Measurements from ENCODE around the gene LPP. TPM values are rescaled to one million over a fixed set of nuclear protein-coding genes. Genes with fewer than 3 reads are reported as not detected.

LPP gene
- total and polyA plus RNA-seq, 2 donors from 2014 or later, result 6.7 to 233 TPM

DNA sequence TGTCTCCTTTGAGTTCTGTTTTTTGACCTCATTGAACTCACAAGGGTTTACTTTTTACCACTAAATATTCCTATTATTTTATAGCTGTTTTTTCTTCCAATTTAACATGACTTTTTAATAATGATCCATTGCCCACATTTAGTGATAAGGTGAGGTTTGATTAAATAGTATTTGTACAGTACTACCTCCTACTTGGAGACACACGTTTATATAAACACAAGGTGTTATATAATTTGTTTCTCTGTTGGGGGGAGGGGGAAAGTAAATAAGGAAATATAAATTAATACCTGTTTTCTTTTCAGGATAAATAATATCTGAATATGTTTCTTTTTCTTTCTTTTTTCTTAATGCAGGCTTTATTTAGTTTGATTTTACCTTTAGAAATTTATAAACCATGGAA lies 281.3 kb downstream of the LPP start:
- no peak overlapping the region for H3K4me3 ChIP-seq (ENCODE audit: low read length in 3 of 3)
- DNase-seq (no peak), FAIRE-seq (no peak)
- H3K9ac ChIP-seq (ENCODE audit: low read length in 3 of 3), result no peak overlapping the region
- no peaks in the 10 kb centered on the region for H3K9me3 ChIP-seq (ENCODE audit: control insufficient read depth in 2 of 3, insufficient read depth in 1 of 3, low read length in 3 of 3)
- H3K4me1 ChIP-seq (ENCODE audit: control insufficient read depth in 2 of 3, insufficient read depth in 2 of 3, low read depth in 1 of 3, low read length in 3 of 3), result peaks cover 0 to 12% (median 2%) of the 10 kb centered on the region in 3 donors
- no peaks in the 10 kb centered on the region for H3K27me3 ChIP-seq (ENCODE audit: control insufficient read depth, insufficient read depth, low read length)
- TF ChIP-seq, protein P1, sequence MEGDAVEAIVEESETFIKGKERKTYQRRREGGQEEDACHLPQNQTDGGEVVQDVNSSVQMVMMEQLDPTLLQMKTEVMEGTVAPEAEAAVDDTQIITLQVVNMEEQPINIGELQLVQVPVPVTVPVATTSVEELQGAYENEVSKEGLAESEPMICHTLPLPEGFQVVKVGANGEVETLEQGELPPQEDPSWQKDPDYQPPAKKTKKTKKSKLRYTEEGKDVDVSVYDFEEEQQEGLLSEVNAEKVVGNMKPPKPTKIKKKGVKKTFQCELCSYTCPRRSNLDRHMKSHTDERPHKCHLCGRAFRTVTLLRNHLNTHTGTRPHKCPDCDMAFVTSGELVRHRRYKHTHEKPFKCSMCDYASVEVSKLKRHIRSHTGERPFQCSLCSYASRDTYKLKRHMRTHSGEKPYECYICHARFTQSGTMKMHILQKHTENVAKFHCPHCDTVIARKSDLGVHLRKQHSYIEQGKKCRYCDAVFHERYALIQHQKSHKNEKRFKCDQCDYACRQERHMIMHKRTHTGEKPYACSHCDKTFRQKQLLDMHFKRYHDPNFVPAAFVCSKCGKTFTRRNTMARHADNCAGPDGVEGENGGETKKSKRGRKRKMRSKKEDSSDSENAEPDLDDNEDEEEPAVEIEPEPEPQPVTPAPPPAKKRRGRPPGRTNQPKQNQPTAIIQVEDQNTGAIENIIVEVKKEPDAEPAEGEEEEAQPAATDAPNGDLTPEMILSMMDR (IDR thresholded peaks at IDR 0.05; ENCODE audit: borderline replicate concordance, extremely low read depth, insufficient read depth), result no peak
- H3K27ac ChIP-seq (ENCODE audit: low read depth in 2 of 2, low read length in 2 of 2), result no peak overlapping the region
- intact Hi-C loops (cut with DNase I), result no loop called here
- H3K36me3 ChIP-seq (ENCODE audit: control insufficient read depth in 2 of 3, insufficient read depth in 3 of 3, low read length in 3 of 3), result no peaks in the 10 kb centered on the region

DNA sequence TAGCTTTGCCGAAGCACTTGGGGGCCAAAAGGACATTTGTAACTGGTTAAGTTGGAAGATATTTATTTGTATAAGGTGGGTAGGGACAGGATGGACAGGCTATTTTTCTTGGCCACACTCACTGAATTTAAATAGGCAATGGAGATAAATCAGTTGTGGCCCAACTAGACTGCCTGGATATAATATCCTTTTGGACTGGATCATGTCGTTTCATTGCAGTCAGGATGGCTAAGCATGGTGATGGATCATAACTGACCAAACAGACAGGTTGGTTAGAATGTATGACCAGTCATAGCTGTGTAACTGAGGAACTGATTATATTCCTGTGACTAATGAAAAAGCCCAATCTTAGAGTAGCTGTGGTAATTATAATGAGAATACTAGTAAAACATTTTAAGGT lies 284.0 kb downstream of the LPP start:
- DNase-seq, result no peak
- no peaks in the 10 kb centered on the region for H3K9me3 ChIP-seq (ENCODE audit: control insufficient read depth in 2 of 3, insufficient read depth in 1 of 3, low read length in 3 of 3)
- no peak overlapping the region for H3K4me3 ChIP-seq (ENCODE audit: low read length in 3 of 3)
- H3K9ac ChIP-seq (ENCODE audit: low read length in 3 of 3), result no peak overlapping the region
- H3K4me1 ChIP-seq (ENCODE audit: control insufficient read depth in 2 of 3, insufficient read depth in 2 of 3, low read depth in 1 of 3, low read length in 3 of 3), result peaks cover 0 to 7% (median 2%) of the 10 kb centered on the region in 3 donors
- FAIRE-seq, result no peak
- no peaks in the 10 kb centered on the region for H3K27me3 ChIP-seq (ENCODE audit: control insufficient read depth, insufficient read depth, low read length)
- no peaks in the 10 kb centered on the region for H3K36me3 ChIP-seq (ENCODE audit: control insufficient read depth in 2 of 3, insufficient read depth in 3 of 3, low read length in 3 of 3)
- TF ChIP-seq, protein P1 (IDR thresholded peaks at IDR 0.05; ENCODE audit: borderline replicate concordance, extremely low read depth, insufficient read depth), result no peak
- H3K27ac ChIP-seq (ENCODE audit: low read depth in 2 of 2, low read length in 2 of 2), result no peak overlapping the region
- intact Hi-C loops (cut with DNase I), result no loop called here

DNA sequence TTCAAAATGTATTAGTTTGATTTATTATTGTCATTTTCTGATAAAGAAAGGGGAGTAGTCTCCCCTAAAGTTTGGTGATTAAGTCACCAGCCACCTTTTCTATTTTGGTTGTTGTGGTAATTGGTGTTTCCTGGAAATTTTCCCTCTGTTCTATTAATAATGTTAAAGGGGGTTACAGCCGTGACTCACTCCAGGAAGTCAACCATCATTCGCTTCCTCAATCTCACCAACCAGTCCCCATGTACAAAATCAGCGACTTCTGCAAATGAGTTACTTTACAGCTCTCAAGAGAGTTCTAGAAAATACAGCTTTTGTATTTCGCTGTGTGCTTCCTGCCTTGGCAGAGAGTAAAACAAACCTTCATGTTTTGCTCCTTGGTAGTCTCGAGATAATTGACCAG lies 285.1 kb downstream of the LPP start:
- H3K4me1 ChIP-seq (ENCODE audit: control insufficient read depth in 2 of 3, insufficient read depth in 2 of 3, low read depth in 1 of 3, low read length in 3 of 3), result peaks cover 0 to 4% (median 0%) of the 10 kb centered on the region in 3 donors
- DNase-seq (peak in 1 of 5 donors; percentile 30), FAIRE-seq (no peak)
- intact Hi-C loops (cut with DNase I), result no loop called here
- no peak overlapping the region for H3K4me3 ChIP-seq (ENCODE audit: low read length in 3 of 3)
- H3K27me3 ChIP-seq (ENCODE audit: control insufficient read depth, insufficient read depth, low read length), result no peaks in the 10 kb centered on the region
- no peak overlapping the region for H3K27ac ChIP-seq (ENCODE audit: low read depth in 2 of 2, low read length in 2 of 2)
- no peak overlapping the region for H3K9ac ChIP-seq (ENCODE audit: low read length in 3 of 3)
- TF ChIP-seq, protein P1 (IDR thresholded peaks at IDR 0.05; ENCODE audit: borderline replicate concordance, extremely low read depth, insufficient read depth), result no peak
- H3K36me3 ChIP-seq (ENCODE audit: control insufficient read depth in 2 of 3, insufficient read depth in 3 of 3, low read length in 3 of 3), result no peaks in the 10 kb centered on the region
- no peaks in the 10 kb centered on the region for H3K9me3 ChIP-seq (ENCODE audit: control insufficient read depth in 2 of 3, insufficient read depth in 1 of 3, low read length in 3 of 3)

All from kidney (tissue), 14 donors.